Measurements from ENCODE around the gene PRKCSH. TPM values are rescaled to one million over a fixed set of nuclear protein-coding genes. Genes with fewer than 3 reads are reported as not detected.

Gene PRKCSH
- total RNA-seq, 4 donors from 2014 or later: 81.0 to 141 (median 98.7) TPM

DNA sequence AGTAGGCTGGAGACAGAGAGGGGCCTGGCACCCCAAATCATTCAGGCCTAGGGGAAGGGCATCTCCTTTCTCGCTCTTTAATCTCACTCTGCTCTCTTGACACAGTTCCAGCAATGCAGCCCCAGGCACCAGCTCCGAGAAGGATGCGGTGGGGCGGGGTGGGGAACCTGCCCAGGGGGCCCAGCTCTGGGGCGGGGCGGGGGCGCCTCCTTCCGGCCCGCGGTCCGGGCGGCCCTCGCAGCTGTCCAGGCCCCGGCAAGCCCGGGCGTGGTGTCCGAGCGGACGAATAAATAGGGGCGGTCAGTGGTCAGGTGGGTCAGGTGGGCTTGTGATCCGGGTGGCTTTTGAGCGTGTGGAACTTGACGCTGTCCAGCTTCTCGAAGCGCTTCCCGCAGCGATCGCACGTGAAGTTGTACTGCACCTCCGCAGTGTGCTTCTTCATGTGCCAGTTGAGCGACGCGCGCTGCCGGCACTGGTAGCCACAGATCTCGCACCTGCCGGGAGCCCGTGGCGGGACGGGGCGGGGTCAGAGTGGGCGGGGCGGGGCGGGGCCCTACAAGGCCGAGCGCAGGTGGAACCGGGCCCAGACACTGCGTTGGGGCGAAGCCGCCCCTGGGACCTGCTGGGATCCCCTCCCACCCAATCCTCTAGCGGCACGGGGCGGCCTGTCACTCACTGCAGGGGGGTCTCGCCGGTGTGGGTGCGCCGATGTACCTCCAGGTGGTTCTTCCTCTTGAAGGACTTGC lies 48.1 kb downstream of the PRKCSH start:
- TF ChIP-seq EP300 (IDR thresholded peaks at IDR 0.05) (no peak), POLR2AphosphoS5 (IDR thresholded peaks at IDR 0.05) (no peak), POLR2A (IDR thresholded peaks at IDR 0.05; ENCODE audit: low read depth) (no peak)
- TF ChIP-seq, protein P1, sequence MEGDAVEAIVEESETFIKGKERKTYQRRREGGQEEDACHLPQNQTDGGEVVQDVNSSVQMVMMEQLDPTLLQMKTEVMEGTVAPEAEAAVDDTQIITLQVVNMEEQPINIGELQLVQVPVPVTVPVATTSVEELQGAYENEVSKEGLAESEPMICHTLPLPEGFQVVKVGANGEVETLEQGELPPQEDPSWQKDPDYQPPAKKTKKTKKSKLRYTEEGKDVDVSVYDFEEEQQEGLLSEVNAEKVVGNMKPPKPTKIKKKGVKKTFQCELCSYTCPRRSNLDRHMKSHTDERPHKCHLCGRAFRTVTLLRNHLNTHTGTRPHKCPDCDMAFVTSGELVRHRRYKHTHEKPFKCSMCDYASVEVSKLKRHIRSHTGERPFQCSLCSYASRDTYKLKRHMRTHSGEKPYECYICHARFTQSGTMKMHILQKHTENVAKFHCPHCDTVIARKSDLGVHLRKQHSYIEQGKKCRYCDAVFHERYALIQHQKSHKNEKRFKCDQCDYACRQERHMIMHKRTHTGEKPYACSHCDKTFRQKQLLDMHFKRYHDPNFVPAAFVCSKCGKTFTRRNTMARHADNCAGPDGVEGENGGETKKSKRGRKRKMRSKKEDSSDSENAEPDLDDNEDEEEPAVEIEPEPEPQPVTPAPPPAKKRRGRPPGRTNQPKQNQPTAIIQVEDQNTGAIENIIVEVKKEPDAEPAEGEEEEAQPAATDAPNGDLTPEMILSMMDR (IDR thresholded peaks at IDR 0.05): no peak
- H3K36me3 ChIP-seq: peaks cover 8 to 51% (median 30%) of the 10 kb centered on the region in 4 donors
- peaks cover 15 to 88% (median 47%) of the 10 kb centered on the region in 4 donors for H3K27me3 ChIP-seq
- no peak overlapping the region for H3K27ac ChIP-seq (replicated peaks in 1 of 4)
- no peak for DNase-seq (ENCODE audit: extremely low spot score)
- intact Hi-C loops (cut with DNase I): no loop called here
- peaks cover 0 to 4% (median 0%) of the 10 kb centered on the region in 4 donors for H3K9me3 ChIP-seq
- no peak overlapping the region for H3K4me3 ChIP-seq
- H3K4me1 ChIP-seq: peaks cover 36 to 45% (median 44%) of the 10 kb centered on the region in 4 donors
- WGBS: 75% methylated on average over 21 of the region's 57 CpGs

DNA sequence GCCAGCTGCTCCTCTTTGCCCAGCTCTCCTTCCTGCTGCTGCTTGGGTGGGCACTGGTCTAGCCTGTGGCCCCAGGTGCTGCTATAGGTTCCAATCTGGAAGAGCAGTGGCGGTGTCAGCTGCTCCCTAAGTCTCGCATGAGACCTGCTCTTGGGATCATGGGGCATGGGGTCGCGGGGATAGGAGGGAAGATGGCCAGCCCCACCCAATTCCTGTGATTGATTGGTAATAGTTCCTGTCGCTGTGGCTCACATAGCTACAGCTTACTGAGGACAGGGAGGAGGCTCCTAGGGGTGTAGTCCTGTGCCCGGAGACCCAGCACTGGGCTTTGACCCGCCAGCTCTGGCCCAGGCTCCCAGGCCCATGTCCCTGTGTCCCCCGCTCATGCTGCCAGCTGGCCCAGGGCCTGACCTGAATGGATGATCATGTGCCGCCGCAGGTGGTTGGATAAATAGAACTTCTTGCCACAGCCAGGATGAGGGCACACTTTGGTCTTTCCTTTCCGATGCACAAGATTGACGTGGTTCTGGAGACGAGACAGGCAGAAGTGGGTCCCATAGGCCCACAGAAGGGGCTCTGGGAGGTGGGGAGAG lies 49.9 kb downstream of the PRKCSH start:
- Histone ChIP-seq H3K36me3 (peaks cover 8 to 69% (median 41%) of the 10 kb centered on the region in 4 donors), H3K27ac (replicated peaks in 1 of 4) (no peak overlapping the region), H3K4me3 (no peak overlapping the region), H3K4me1 (peaks cover 26 to 32% (median 30%) of the 10 kb centered on the region in 4 donors), H3K9me3 (no peaks in the 10 kb centered on the region), H3K27me3 (peaks cover 15 to 74% (median 36%) of the 10 kb centered on the region in 4 donors)
- intact Hi-C loops (cut with DNase I): no loop called here
- no peak for DNase-seq (ENCODE audit: extremely low spot score)
- WGBS: 94% methylated on average over 9 of the region's 13 CpGs
- TF ChIP-seq, protein P1 (IDR thresholded peaks at IDR 0.05): no peak
- no peak for TF ChIP-seq POLR2AphosphoS5 (IDR thresholded peaks at IDR 0.05)
- no peak for TF ChIP-seq EP300 (IDR thresholded peaks at IDR 0.05)
- no peak for TF ChIP-seq POLR2A (IDR thresholded peaks at IDR 0.05; ENCODE audit: low read depth)

DNA sequence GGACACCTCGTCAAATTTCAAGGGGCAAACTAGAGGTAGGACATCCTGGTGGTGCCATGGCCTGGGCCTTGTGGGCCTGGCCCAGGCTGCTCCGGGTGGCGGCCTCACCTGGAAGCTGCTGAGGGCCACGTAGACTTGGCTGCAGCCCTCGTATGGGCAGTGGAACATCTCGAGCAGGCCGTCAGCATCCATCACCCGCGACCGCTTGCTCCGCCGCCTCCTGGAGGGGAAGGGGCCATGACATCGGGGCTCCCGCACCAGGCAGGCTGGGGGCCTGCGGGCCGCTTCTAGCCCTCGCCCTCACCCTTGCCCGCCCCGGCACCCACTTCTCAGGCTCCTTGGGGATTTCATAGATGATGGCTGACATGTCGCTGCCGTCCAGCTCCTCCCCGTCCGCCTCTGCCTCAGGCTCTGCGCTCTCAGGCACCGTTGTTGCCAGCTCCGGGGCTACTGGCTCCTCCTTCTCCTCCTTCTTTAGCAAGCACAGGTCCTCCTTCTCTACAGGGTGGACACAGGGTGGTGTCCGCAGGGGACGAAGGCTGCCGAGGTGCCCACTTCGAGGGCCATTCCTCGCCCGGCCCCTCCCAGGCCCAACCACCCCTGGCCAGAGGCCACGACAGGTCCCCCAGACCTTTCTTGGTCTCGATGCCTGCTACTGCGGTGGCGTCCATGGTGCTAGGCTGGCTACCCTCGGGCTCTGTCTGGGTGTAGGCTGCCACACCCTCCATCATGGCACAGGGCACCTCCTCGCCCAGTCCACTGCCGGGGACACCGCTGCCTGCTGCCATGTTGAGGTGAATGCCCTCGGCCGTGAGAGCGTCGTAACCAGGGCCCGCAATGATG lies 51.4 kb downstream of the PRKCSH start:
- no peaks in the 10 kb centered on the region for H3K9me3 ChIP-seq
- intact Hi-C loops (cut with DNase I): no loop called here
- peaks cover 8 to 85% (median 53%) of the 10 kb centered on the region in 4 donors for H3K36me3 ChIP-seq

DNA sequence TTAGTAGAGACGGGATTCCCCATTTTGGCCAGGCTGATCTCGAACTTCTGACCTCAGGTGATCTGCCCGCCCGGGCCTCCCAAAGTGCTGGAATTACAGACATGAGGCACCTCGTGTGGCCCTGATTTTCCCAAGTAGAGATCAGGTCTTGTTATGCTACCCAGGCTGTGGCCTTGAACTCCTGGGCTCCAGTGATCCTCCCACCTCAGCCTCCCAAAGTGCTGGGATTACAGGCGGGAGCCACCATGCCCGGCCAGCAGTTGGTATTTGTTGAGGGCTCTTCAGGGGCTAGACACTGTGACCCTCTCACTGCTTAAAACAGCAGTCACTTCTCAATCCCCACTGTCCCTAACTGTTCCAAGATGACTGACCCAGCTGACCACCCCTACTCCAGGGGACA lies 53.9 kb downstream of the PRKCSH start:
- WGBS: 94% methylated on average over 4 of the region's 7 CpGs
- no peaks in the 10 kb centered on the region for H3K9me3 ChIP-seq
- TF ChIP-seq, protein P1 (IDR thresholded peaks at IDR 0.05): no peak
- TF ChIP-seq POLR2A (IDR thresholded peaks at IDR 0.05; ENCODE audit: low read depth) (no peak), EP300 (IDR thresholded peaks at IDR 0.05) (no peak), POLR2AphosphoS5 (IDR thresholded peaks at IDR 0.05) (no peak)
- H3K27ac ChIP-seq (replicated peaks in 1 of 4): no peak overlapping the region
- intact Hi-C loops (cut with DNase I): no loop called here
- peaks cover 10 to 97% (median 60%) of the 10 kb centered on the region in 4 donors for H3K36me3 ChIP-seq
- no peaks in the 10 kb centered on the region for H3K4me1 ChIP-seq
- no peak for DNase-seq (ENCODE audit: extremely low spot score)
- H3K4me3 ChIP-seq: no peak overlapping the region
- H3K27me3 ChIP-seq: peaks cover 0 to 33% (median under 1%) of the 10 kb centered on the region in 4 donors

More for the DNA sequence above, 51.4 kb downstream of the PRKCSH start:
- TF ChIP-seq POLR2A (IDR thresholded peaks at IDR 0.05; ENCODE audit: low read depth) (no peak), EP300 (IDR thresholded peaks at IDR 0.05) (no peak), POLR2AphosphoS5 (IDR thresholded peaks at IDR 0.05) (no peak)
- TF ChIP-seq, protein P1 (IDR thresholded peaks at IDR 0.05): no peak
- H3K27me3 ChIP-seq: peaks cover 6 to 58% (median 21%) of the 10 kb centered on the region in 4 donors
- no peak overlapping the region for H3K27ac ChIP-seq (replicated peaks in 1 of 4)
- DNase-seq (ENCODE audit: extremely low spot score): no peak
- peaks cover 15 to 18% (median 18%) of the 10 kb centered on the region in 4 donors for H3K4me1 ChIP-seq
- WGBS: 89% methylated on average over 7 of the region's 45 CpGs
- H3K4me3 ChIP-seq: no peak overlapping the region

All from esophagus muscularis mucosa (tissue), 4 donors.